GM19023 (cell line): ENCODE results near the gene GPR84.

Source experiments
- ATAC-seq: cut with Tn5 transposase; IDR thresholded peaks from one replicate; pipeline ENCODE4 v1.9.1; 2021; ENCODE audit warnings: mild to moderate bottlenecking, moderate library complexity; ENCODE audit not compliant: unreplicated experiment

The GPR84 gene

GRCh38 chr12:54392485-54393206 is 28.4 kb upstream of the GPR84 start:
- ATAC-seq = no peak

GRCh38 chr12:54390668-54391551 is 26.6 kb upstream of the GPR84 start:
- ATAC-seq = no peak

DNA sequence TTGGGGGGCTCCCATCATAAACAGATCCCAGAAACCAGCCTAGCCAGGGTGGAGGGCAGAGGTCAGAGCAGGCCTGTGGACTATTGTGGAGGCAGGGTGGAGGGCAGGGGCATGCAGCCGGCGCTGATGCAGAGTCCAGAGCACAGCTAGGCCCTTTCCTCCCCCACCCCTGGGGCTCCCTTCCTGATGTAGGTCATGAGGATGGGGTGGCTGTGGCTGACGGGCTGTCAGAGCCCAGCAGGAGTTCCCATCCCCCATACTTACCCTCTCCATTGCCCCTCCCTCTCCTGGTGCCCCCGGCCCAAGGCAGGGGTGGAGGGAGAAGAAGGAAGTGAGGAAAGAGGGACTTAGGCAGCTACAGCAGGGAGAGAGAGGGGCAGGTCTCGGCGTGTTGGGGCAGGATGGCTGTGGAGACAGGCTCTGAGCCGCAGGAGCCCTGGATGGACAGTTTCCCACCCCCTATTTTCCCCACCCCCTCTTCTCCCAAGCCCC is 25.9 kb upstream of the GPR84 start:
- ATAC-seq = no peak

DNA sequence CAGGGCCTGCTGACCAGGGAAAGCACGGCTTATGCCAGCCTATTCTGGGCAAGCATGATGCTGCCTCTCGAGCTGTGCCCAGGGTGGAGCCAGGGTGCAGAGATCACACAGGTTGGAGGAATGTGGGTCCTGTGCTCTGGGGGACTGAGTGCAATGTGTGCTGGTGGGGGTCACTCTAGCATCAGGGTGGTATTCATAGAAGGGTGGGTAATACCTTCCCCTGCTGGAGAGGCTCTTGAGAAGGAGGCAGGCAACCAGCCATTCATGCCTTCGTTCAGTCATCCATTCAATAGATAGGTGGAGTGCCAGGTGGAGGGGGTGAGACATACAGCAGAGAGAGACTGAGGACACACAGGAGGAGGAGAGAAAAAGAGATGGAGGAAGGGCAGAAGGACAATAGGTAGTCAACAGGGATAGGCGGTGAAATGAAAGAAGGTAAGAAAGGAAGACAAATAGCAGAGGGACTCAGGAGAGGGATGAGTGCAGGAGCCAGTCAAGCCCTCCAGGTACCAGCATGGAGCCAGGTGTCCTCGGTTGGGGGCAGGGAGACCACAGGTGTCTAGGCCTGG is 25.4 kb upstream of the GPR84 start:
- no peak for ATAC-seq

- ATAC-seq = no peak
These were observed 24.8 kb upstream of the GPR84 start for GRCh38 chr12:54389134-54389508.

- no peak for ATAC-seq
These were observed 24.2 kb upstream of the GPR84 start for GRCh38 chr12:54388237-54389133.

DNA sequence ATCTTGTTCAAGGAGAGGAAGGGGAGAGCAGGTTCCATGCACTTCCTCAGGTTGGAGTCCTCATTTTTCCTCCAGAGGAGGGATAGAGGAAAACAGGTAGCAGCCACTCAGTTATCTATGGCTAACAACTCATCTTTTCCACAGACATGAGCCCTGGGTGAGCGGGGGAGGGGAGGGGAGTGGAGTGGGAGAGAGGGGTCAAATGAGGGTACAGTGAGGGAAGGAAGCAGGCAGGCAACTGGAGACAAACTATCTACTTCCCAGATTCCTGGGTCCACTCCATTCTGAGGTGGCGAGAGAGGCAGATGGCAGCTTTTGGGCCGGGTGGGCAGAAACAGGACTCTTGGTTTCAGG is 22.8 kb upstream of the GPR84 start:
- no peak for ATAC-seq

DNA sequence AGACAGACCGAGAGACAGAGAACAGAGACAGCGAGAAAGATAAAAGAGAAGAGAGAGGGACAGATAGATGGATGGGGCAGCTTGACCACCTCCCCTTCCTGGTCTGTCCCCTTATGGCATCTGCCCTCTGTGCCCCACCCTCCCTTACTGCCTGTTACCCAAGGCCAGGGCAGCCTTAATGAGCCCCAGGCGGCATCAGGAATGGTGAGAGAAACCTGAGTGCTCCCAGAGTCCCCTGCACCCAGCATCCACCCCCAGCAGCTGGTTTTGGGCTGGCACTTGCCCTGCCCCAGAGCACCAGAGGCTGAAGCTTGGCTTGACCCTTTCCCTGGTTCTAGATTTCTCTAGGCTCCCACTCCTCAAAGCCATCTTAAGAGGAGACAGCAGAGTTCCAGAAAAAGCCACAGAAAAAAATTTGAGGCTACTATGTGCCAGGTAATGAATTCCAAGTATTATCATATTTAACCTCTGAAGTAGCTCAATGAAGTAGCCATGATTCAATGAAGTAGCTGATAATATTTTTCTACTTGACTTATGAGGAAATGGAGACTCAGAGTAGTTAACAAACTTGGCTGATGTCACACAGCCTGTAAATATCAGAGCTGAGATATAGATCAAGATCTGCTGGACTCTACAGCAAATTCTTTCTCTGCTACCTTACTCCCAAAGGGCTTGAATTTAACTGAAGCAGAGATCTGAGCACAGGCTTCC is 22.3 kb upstream of the GPR84 start:
- ATAC-seq = no peak

- ATAC-seq = peak; percentile 39
These were observed 21.1 kb upstream of the GPR84 start for GRCh38 chr12:54385251-54385914.

GRCh38 chr12:54384591-54385041 is 20.3 kb upstream of the GPR84 start, which contains the start of gene ZNF385A:
ZNF385A (minus strand) TSS chr12:54384733; CDS start chr12:54384514, 219 bp downstream.
- ATAC-seq = peak; percentile 33

DNA sequence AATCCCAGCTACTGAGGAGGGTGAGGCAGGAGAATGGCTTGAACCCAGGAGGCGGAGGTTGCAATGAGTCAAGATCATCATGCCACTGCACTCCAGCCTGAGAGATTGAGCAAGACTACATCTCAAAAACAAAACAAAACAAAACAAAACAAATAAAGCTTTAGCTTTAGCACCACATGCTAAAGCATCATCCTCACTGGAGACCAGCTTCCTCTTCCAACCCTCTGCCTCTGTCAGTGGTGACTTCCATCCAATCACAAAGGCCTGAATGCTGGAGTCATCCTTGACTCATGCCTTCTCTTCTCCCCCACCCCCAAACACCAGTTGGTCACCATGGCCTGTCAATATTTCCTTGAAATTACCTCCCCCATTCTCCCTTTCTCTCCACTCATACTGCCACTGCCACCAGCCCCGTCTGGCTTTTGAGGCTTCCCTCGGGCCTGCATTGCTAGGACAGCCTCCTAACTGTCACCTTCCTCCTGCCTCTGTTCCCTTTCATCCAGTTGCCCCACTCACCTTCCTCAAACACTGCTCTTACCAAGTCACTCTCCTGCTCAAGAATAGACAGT is 18.8 kb upstream of the GPR84 start:
- no peak for ATAC-seq

GRCh38 chr12:54381136-54381535 is 16.9 kb upstream of the GPR84 start:
- no peak for ATAC-seq

- peak; percentile 79 for ATAC-seq
These were observed 15.3 kb upstream of the GPR84 start for GRCh38 chr12:54379398-54380201.

DNA sequence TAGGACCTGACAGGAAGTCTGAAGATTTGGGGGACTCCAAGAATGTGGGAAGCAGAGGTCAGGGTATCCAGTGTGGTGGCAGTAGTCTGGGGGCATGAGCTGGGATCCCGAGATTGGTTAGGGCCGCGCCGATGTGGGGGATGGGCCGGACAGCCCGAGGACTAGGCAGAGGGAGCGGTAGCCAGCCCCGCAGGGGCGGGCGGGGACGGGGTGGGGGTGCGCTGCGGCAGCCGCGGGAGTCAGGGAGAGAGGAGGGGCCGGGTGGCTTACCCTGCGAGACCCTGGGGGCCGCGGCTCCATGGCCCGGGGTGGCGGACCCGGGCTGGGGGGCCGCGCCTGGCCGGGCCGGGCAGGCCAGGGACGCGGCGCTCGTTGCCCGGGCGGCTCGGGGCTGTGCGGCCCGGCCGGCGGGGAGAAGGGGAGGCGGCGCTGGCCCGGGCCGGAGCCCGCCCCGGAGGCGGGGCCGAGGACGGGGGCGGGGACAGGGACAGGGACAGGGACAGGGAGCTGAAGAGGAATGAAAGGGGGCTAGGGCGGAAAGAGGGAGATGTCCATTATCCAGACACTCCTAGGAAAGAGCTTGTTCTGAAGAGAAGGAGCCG is 14.6 kb upstream of the GPR84 start:
- no peak for ATAC-seq

- no peak for ATAC-seq
These were observed 13.7 kb upstream of the GPR84 start for GRCh38 chr12:54377797-54378515.

GRCh38 chr12:54377007-54377406 is 12.7 kb upstream of the GPR84 start:
- no peak for ATAC-seq

- ATAC-seq = no peak
These were observed 12.3 kb upstream of the GPR84 start for GRCh38 chr12:54376596-54376995.
